PC-3 (cell line): ENCODE data around the gene KCNE1.

Experiments used
- CTCF ChIP-seq: fragments of 300-600 bp; sonication (generic); conservative IDR thresholded peaks from 2 replicates; pipeline ENCODE4 v1.5.1; 2017; ENCODE audit warnings: antibody characterized with exemption, low read depth, mild to moderate bottlenecking, low read length
- EZH2 ChIP-seq: fragments of 300-600 bp; sonication (generic); IDR thresholded peaks from one replicate; pipeline ENCODE4 v1.6.1; 2017; ENCODE audit warnings: antibody characterized with exemption, mild to moderate bottlenecking, low read length; ENCODE audit not compliant: unreplicated experiment
- EZH2phosphoT487 ChIP-seq: fragments of 300-600 bp; sonication (generic); IDR thresholded peaks from 2 replicates; pipeline ENCODE4 v1.6.1; 2018; ENCODE audit warnings: mild to moderate bottlenecking, antibody characterized with exemption, low read length, borderline replicate concordance

- TF ChIP-seq EZH2phosphoT487 = no peak
- TF ChIP-seq CTCF = no peak
- TF ChIP-seq EZH2 = no peak
These were observed 12.9 kb upstream of the KCNE1 start for GRCh38 chr21:34524646-34525601.
